B cell (primary cell): Measurements from ENCODE around the gene CD6. TPM values are rescaled to one million over a fixed set of nuclear protein-coding genes. Genes with fewer than 3 reads are reported as not detected.

Source experiments
- ATAC-seq: fragments of 200-7000 bp; cut with Tn5 transposase; one replicate; pipeline ENCODE4 v1.10.0; 2021; ENCODE audit warnings: low read depth, mild to moderate bottlenecking, moderate number of reproducible peaks, moderate library complexity
- CTCF ChIA-PET: fragments of 350-600 bp; sonication (Branson Sonifier 250); formaldehyde crosslinking; loops from one replicate; lab custom pipeline; 2021; ENCODE audit warnings: antibody characterized with exemption, inconsistent platforms; lab: Charles Lee
- POLR2A ChIA-PET: fragments of 350-600 bp; sonication (Branson Sonifier 250); formaldehyde crosslinking; loops from one replicate; lab custom pipeline; 2021; ENCODE audit warnings: antibody characterized with exemption; lab: Charles Lee
- DNase-seq: peaks from one replicate; pipeline ENCODE4 v3.0.0; 2013
- H2AFZ ChIP-seq: 2 replicates; pipeline ENCODE4 v1.6.1; 2012; ENCODE audit warnings: mild to moderate bottlenecking, low read depth, low read length; ENCODE audit not compliant: insufficient read depth, poor library complexity, severe bottlenecking
- H3K27ac ChIP-seq, 2 donors: 1 replicate in 1 of 2; 2 replicates in 1 of 2; pipeline ENCODE4 v1.5.1; 2012 to 2013; ENCODE audit warnings: low read length in 2 of 2, mild to moderate bottlenecking in 2 of 2, moderate library complexity in 1 of 2
- H3K27me3 ChIP-seq, 4 experiments: fragments of 200-600 bp in 1 of 4; sonication (generic) in 1 of 4; replicated peaks in 1 of 4; 1 replicate in 2 of 4; 2 replicates in 2 of 4; pipeline versions ENCODE4 v1.6.1 to v1.7.0; 2013 to 2016; ENCODE audit warnings: low read length in 3 of 4, mild to moderate bottlenecking in 2 of 4, mixed read lengths in 1 of 4, moderate library complexity in 1 of 4; ENCODE audit not compliant: insufficient read depth in 4 of 4, control insufficient read depth in 3 of 4; ENCODE audit errors: control extremely low read depth in 1 of 4
- H3K36me3 ChIP-seq, 2 experiments: replicated peaks in 1 of 2; 1 replicate in 1 of 2; 2 replicates in 1 of 2; pipeline versions ENCODE4 v1.6.1 to v1.7.1; 2013; ENCODE audit warnings: low read length in 1 of 2; ENCODE audit not compliant: insufficient read depth in 2 of 2, control insufficient read depth in 1 of 2; ENCODE audit errors: control extremely low read depth in 1 of 2, extremely low read depth in 1 of 2
- H3K4me1 ChIP-seq, 2 donors: fragments of 200-600 bp in 1 of 2; sonication (generic) in 1 of 2; 1 replicate in 1 of 2; 2 replicates in 1 of 2; pipeline versions ENCODE4 v1.5.1 to v1.6.1; 2013 to 2017; ENCODE audit warnings: low read length in 2 of 2; ENCODE audit not compliant: control insufficient read depth in 2 of 2, insufficient read depth in 2 of 2
- H3K4me2 ChIP-seq: replicated peaks from 2 replicates; pipeline ENCODE3; 2012; ENCODE audit warnings: mild to moderate bottlenecking, low read depth, low read length; ENCODE audit not compliant: poor library complexity, severe bottlenecking
- H3K4me3 ChIP-seq, 5 experiments: fragments of 200-600 bp in 1 of 5; sonication (generic) in 1 of 5; 1 replicate in 3 of 5; 2 replicates in 2 of 5; pipeline versions ENCODE4 v1.5.1 to v1.7.0; 2011 to 2016; ENCODE audit warnings: low read length in 4 of 5, mild to moderate bottlenecking in 4 of 5, low read depth in 2 of 5, control low read depth in 1 of 5, moderate library complexity in 1 of 5; ENCODE audit not compliant: insufficient read depth in 1 of 5; ENCODE audit errors: control extremely low read depth in 1 of 5, extremely low read depth in 1 of 5
- H3K79me2 ChIP-seq: fragments of 200-600 bp; sonication (generic); one replicate; pipeline ENCODE4 v1.6.0; 2016; ENCODE audit warnings: low read length; ENCODE audit not compliant: control insufficient read depth, insufficient read depth
- H3K9ac ChIP-seq: fragments of 200-600 bp; sonication (generic); 2 replicates; pipeline ENCODE4 v1.6.1; 2017; ENCODE audit warnings: mild to moderate bottlenecking, low read length, moderate library complexity
- H3K9me3 ChIP-seq, 3 donors: one replicate each; pipeline versions ENCODE4 v1.6.1 to v1.7.1; 2013; ENCODE audit warnings: low read length in 2 of 3; ENCODE audit not compliant: control insufficient read depth in 2 of 3, insufficient read depth in 1 of 3; ENCODE audit errors: control extremely low read depth in 1 of 3
- H4K20me1 ChIP-seq: 2 replicates; pipeline ENCODE4 v1.6.0; 2012; ENCODE audit warnings: mild to moderate bottlenecking, low read length; ENCODE audit not compliant: insufficient read depth, control insufficient read depth, poor library complexity, severe bottlenecking
- H3K27ac Mint-ChIP-seq: one replicate; pipeline ENCODE4 v1.8.0; 2021; ENCODE audit warnings: mixed read lengths
- H3K27me3 Mint-ChIP-seq: one replicate; pipeline ENCODE4 v1.8.0; 2021; ENCODE audit warnings: mixed read lengths
- H3K4me1 Mint-ChIP-seq: one replicate; pipeline ENCODE4 v1.8.0; 2021; ENCODE audit warnings: mixed read lengths
- H3K4me3 Mint-ChIP-seq: one replicate; pipeline ENCODE4 v1.8.0; 2021; ENCODE audit warnings: mixed read lengths
- H3K9me3 Mint-ChIP-seq: one replicate; pipeline ENCODE4 v1.8.0; 2022; ENCODE audit warnings: mixed read lengths; ENCODE audit not compliant: insufficient read depth
- CTCF ChIP-seq: fragments of 200-600 bp; IDR thresholded peaks from one replicate; pipeline ENCODE4 v1.8.0; 2022; ENCODE audit warnings: antibody characterized with exemption, mild to moderate bottlenecking
- EZH2 ChIP-seq: IDR thresholded peaks from 2 replicates; pipeline ENCODE4 v1.6.1; 2012; ENCODE audit warnings: borderline replicate concordance, low read depth, mild to moderate bottlenecking, moderate library complexity, low read length; ENCODE audit not compliant: insufficient read depth, poor library complexity, severe bottlenecking
- WGBS: methylation state at CpG from one replicate; pipeline ENCODE4 v1.1.5; 2013; ENCODE audit warnings: missing lambda C conversion rate; ENCODE audit not compliant: insufficient coverage; 5-methylcytosine and 5-hydroxymethylcytosine counted together
- intact Hi-C: fragments of 100-400 bp; cut with micrococcal nuclease; formaldehyde crosslinking; loops from one replicate; pipeline ENCODE4 v1.10.0; 2022
- polyA plus RNA-seq: library from polyadenylated mRNA; depleted of rRNA; stranded (reverse); fragments of >200 nt; gene quantifications from 2 replicates; pipeline ENCODE4 v1.2.3, GENCODE V29; 2012
- total RNA-seq, 2 donors: library from RNA; stranded (reverse); fragments of 120-200 nt in 1 of 2; gene quantifications; 1 replicate in 1 of 2; 2 replicates in 1 of 2; pipeline versions ENCODE4 v1.2.3 to v1.2.4, GENCODE V29; 2013 to 2022

Gene CD6
- total and polyA plus RNA-seq, 2 donors (not counting 1 experiment from before 2014, with no cell fraction given): 9.3 to 13.6 TPM

DNA sequence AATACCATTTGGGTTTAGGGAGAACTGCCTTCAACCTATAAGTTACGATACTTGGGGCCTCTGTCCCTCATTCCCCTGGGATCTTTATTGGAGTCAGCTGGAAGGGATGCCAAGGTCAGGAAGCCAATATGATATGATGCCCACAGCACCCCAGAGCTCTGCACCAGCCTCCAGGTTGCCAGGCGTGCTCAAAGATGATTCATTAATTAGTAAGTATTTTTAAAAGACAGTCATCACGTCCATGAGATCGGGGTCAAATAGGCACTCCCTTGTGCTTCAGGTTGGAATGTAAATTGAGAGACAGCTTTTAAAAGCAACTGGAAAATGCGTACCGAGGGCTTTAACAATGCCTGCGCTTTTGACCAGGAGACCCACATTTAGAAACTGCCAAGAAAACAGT is 73.8 kb downstream of the CD6 start:
- no peak overlapping the region for H3K4me3 ChIP-seq
- Mint-ChIP-seq H3K27ac (no peak overlapping the region), H3K27me3 (no peaks in the 10 kb centered on the region), H3K9me3 (no peaks in the 10 kb centered on the region), H3K4me3 (no peak overlapping the region), H3K4me1 (peaks cover 24% of the 10 kb centered on the region)
- H3K4me1 ChIP-seq: peaks cover 15 to 17% of the 10 kb centered on the region in 2 donors
- H3K27ac ChIP-seq: no peak overlapping the region
- H2AFZ ChIP-seq: no peak overlapping the region
- H3K36me3 ChIP-seq: no peaks in the 10 kb centered on the region
- intact Hi-C loops: no loop called here
- CTCF ChIA-PET: interaction anchor here (0.7 to 1.0 kb wide), 3 partner anchors 73 to 85 kb away, joined by 3 to 4 read pairs (median 3); no protein-coding TSS in a partner anchor
- no peak for TF ChIP-seq CTCF
- TF ChIP-seq EZH2: no peak
- H3K27me3 ChIP-seq: no peaks in the 10 kb centered on the region
- DNase-seq: no peak
- H3K9ac ChIP-seq: no peak overlapping the region
- no peak overlapping the region for H3K4me2 ChIP-seq
- no peaks in the 10 kb centered on the region for H4K20me1 ChIP-seq
- no peaks in the 10 kb centered on the region for H3K79me2 ChIP-seq
- POLR2A ChIA-PET: no interaction called here
- ATAC-seq: no peak
- WGBS: 100% methylated on average over 2 of the region's 7 CpGs
- no peaks in the 10 kb centered on the region for H3K9me3 ChIP-seq

GRCh38 chr11:61046833-61047232 is 75.4 kb downstream of the CD6 start:
- ChIA-PET CTCF (interaction anchor here (0.9 kb wide), 1 partner anchor 82 kb away, joined by 4 read pairs; no protein-coding TSS in a partner anchor), POLR2A (interaction anchor here (0.6 to 0.9 kb wide), 2 partner anchors 35 to 56 kb away, joined by 3 to 5 read pairs; no protein-coding TSS in a partner anchor)
- H4K20me1 ChIP-seq: no peaks in the 10 kb centered on the region
- H3K9me3 Mint-ChIP-seq: no peaks in the 10 kb centered on the region
- 95% methylated on average over 2 of the region's 2 CpGs for WGBS
- H3K4me1 ChIP-seq: peaks cover 11 to 12% of the 10 kb centered on the region in 2 donors
- H3K79me2 ChIP-seq: no peaks in the 10 kb centered on the region
- intact Hi-C loops: no loop called here
- TF ChIP-seq EZH2 (no peak), CTCF (no peak)
- no peaks in the 10 kb centered on the region for H3K27me3 Mint-ChIP-seq
- peaks cover 0 to 3% (median 0%) of the 10 kb centered on the region in 3 donors for H3K9me3 ChIP-seq
- no peak overlapping the region for H3K4me3 ChIP-seq
- no peak overlapping the region for H2AFZ ChIP-seq
- H3K27ac ChIP-seq: no peak overlapping the region
- H3K4me1 Mint-ChIP-seq: peaks cover 17% of the 10 kb centered on the region
- H3K9ac ChIP-seq: no peak overlapping the region
- no peak overlapping the region for H3K4me2 ChIP-seq
- no peaks in the 10 kb centered on the region for H3K27me3 ChIP-seq
- H3K36me3 ChIP-seq: no peaks in the 10 kb centered on the region
- no peak for ATAC-seq
- no peak overlapping the region for H3K4me3 Mint-ChIP-seq
- no peak overlapping the region for H3K27ac Mint-ChIP-seq
- DNase-seq: no peak
